Kidney (tissue), 14 donors: ENCODE results near the gene GPC3. TPM values are rescaled to one million over a fixed set of nuclear protein-coding genes. Genes with fewer than 3 reads are reported as not detected.

Source experiments
- DNase-seq, 5 donors: peaks; one replicate each; pipeline ENCODE4 v3.0.0-alpha.2; 2013 to 2020
- FAIRE-seq: peaks from 2 replicates; lab custom pipeline; 2012; peaks lifted over from hg19 to GRCh38; lab: Jason Lieb, UNC
- H3K27ac ChIP-seq, 2 donors: one replicate each; pipeline ENCODE4 v1.7.0; 2013; ENCODE audit warnings: low read depth in 2 of 2, low read length in 2 of 2, inconsistent platforms in 1 of 2
- H3K27me3 ChIP-seq: one replicate; pipeline ENCODE4 v1.7.1; 2013; ENCODE audit warnings: low read length, inconsistent platforms; ENCODE audit not compliant: control insufficient read depth, insufficient read depth
- H3K36me3 ChIP-seq, 3 donors: one replicate each; pipeline versions ENCODE4 v1.7.0 to v1.7.1; 2013; ENCODE audit warnings: low read length in 3 of 3, control low read depth in 1 of 3, inconsistent platforms in 1 of 3; ENCODE audit not compliant: insufficient read depth in 3 of 3, control insufficient read depth in 2 of 3
- H3K4me1 ChIP-seq, 3 donors: one replicate each; pipeline versions ENCODE4 v1.7.0 to v1.7.1; 2013; ENCODE audit warnings: low read length in 3 of 3, inconsistent platforms in 1 of 3, low read depth in 1 of 3; ENCODE audit not compliant: control insufficient read depth in 2 of 3, insufficient read depth in 2 of 3
- H3K4me3 ChIP-seq, 3 donors: one replicate each; pipeline versions ENCODE4 v1.7.0 to v1.8.1; 2013; ENCODE audit warnings: low read length in 3 of 3, control low read depth in 1 of 3, inconsistent platforms in 1 of 3
- H3K9ac ChIP-seq, 3 donors: one replicate each; pipeline versions ENCODE4 v1.7.0 to v1.7.1; 2013; ENCODE audit warnings: low read length in 3 of 3, control low read depth in 1 of 3, inconsistent platforms in 1 of 3
- H3K9me3 ChIP-seq, 3 donors: one replicate each; pipeline versions ENCODE4 v1.7.0 to v1.7.1; 2013; ENCODE audit warnings: low read length in 3 of 3, control low read depth in 1 of 3, inconsistent platforms in 1 of 3; ENCODE audit not compliant: control insufficient read depth in 2 of 3, insufficient read depth in 1 of 3
- intact Hi-C: fragments of 100-400 bp; cut with DNase I; formaldehyde crosslinking; loops from one replicate; pipeline ENCODE4 v1.11.1; 2022
- polyA plus RNA-seq: library from polyadenylated mRNA; stranded (reverse); fragments of 350-450 nt; fragmentation: Illumina TruSeq; extraction: RNeasy Lipid Tissue Mini Kit (QIAGEN cat#74804); gene quantifications from one replicate; pipeline ENCODE4 v1.2.3, GENCODE V29; 2014; ENCODE audit warnings: low read depth, low replicate concordance; ENCODE audit not compliant: insufficient read depth
- total RNA-seq: library from RNA; stranded (reverse); fragmentation: NEBNext Ultra II Directional; extraction: Animal tissue kit (Norgen Biotek cat#: 25700); gene quantifications from one replicate; pipeline ENCODE4 v1.2.1, GENCODE V29; 2021
- TF ChIP-seq, protein P1 (sequence below): IDR thresholded peaks from 3 replicates; pipeline ENCODE4 v1.5.1; 2012; ENCODE audit warnings: mild to moderate bottlenecking, moderate library complexity, borderline replicate concordance; ENCODE audit not compliant: insufficient read depth; ENCODE audit errors: extremely low read depth
- donor health status: control.
- donor health status: control.
- donor health status: control.
- donor health status: control.
- donor health status: control.
- donor health status: DM: yes; HTN: yes; CAD: no.
- donor health status: Normal renal cell carcinoma (clear cell type).

The GPC3 gene
- total and polyA plus RNA-seq, 2 donors from 2014 or later: 43.0 to 52.5 TPM

GRCh38 chrX:133926809-133927208, 58.6 kb downstream of the GPC3 start:
- DNase-seq (peak in 3 of 5 donors; percentile 26 to 49 (median 26)), FAIRE-seq (no peak)
- Histone ChIP-seq H3K36me3 (no peaks in the 10 kb centered on the region), H3K9ac (no peak overlapping the region), H3K4me3 (no peak overlapping the region), H3K9me3 (no peaks in the 10 kb centered on the region), H3K27ac (no peak overlapping the region), H3K27me3 (no peaks in the 10 kb centered on the region), H3K4me1 (no peaks in the 10 kb centered on the region)
- intact Hi-C loops: no loop called here
- TF ChIP-seq, protein P1, sequence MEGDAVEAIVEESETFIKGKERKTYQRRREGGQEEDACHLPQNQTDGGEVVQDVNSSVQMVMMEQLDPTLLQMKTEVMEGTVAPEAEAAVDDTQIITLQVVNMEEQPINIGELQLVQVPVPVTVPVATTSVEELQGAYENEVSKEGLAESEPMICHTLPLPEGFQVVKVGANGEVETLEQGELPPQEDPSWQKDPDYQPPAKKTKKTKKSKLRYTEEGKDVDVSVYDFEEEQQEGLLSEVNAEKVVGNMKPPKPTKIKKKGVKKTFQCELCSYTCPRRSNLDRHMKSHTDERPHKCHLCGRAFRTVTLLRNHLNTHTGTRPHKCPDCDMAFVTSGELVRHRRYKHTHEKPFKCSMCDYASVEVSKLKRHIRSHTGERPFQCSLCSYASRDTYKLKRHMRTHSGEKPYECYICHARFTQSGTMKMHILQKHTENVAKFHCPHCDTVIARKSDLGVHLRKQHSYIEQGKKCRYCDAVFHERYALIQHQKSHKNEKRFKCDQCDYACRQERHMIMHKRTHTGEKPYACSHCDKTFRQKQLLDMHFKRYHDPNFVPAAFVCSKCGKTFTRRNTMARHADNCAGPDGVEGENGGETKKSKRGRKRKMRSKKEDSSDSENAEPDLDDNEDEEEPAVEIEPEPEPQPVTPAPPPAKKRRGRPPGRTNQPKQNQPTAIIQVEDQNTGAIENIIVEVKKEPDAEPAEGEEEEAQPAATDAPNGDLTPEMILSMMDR: peak; percentile 23

DNA sequence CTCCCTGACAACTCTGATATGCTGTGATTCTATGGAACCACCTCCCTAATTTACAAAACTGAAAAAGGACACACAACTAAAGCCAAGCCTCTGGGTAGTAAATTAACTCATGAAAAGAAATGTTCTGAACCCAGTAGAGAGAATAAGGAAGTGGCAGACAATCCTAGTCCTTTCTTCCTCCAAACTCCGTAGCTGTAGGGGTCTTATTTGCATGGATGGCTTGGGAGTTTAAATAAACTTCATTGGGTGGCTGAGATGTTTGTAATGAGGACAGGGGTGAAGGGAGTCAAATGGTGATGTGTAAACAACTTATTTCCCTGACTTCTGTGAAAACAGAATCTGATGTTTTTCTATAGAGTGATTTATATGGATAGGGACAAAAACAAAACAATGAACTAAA, 59.3 kb downstream of the GPC3 start:
- H3K9me3 ChIP-seq: no peaks in the 10 kb centered on the region
- no peak overlapping the region for H3K4me3 ChIP-seq
- no peak overlapping the region for H3K27ac ChIP-seq
- no peaks in the 10 kb centered on the region for H3K4me1 ChIP-seq
- H3K36me3 ChIP-seq: no peaks in the 10 kb centered on the region
- intact Hi-C loops: no loop called here
- H3K9ac ChIP-seq: no peak overlapping the region
- FAIRE-seq (no peak), DNase-seq (peak in 2 of 5 donors; percentile 28 to 40)
- TF ChIP-seq, protein P1: no peak
- H3K27me3 ChIP-seq: no peaks in the 10 kb centered on the region

DNA sequence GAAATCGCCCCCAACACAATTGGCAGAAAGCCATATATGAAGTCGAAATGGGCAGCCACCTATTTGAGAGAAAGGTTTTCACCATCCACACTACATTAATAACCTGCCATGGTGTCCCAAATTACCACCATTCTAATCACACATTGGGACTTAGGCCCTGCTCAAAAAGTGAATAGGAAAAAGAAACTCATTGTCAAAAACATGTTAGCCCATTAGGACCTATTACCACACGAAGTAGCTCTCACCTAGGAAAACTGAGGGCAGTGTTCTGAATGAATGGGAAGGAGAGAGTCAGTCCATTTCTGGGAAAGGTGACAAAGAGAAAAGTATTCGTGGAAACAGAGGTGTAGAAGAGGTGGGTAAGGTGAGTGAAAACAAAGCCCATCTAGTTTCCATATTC, 60.8 kb downstream of the GPC3 start:
- no peaks in the 10 kb centered on the region for H3K36me3 ChIP-seq
- DNase-seq (no peak), FAIRE-seq (no peak)
- no peak overlapping the region for H3K27ac ChIP-seq
- H3K9ac ChIP-seq: no peak overlapping the region
- no peaks in the 10 kb centered on the region for H3K4me1 ChIP-seq
- no peaks in the 10 kb centered on the region for H3K27me3 ChIP-seq
- TF ChIP-seq, protein P1: no peak
- H3K9me3 ChIP-seq: no peaks in the 10 kb centered on the region
- H3K4me3 ChIP-seq: no peak overlapping the region
- intact Hi-C loops: no loop called here

GRCh38 chrX:133923548-133923947, 61.8 kb downstream of the GPC3 start:
- Histone ChIP-seq H3K27ac (no peak overlapping the region), H3K9ac (no peak overlapping the region), H3K36me3 (no peaks in the 10 kb centered on the region), H3K4me1 (no peaks in the 10 kb centered on the region), H3K27me3 (no peaks in the 10 kb centered on the region), H3K9me3 (no peaks in the 10 kb centered on the region), H3K4me3 (no peak overlapping the region)
- DNase-seq: no peak
- TF ChIP-seq, protein P1: no peak
- intact Hi-C loops: no loop called here
- no peak for FAIRE-seq
